Measurements from ENCODE around the gene NBEAL1.
"Not testable (repeated sequence)": the region's sequence is repeated elsewhere in the genome, so short reads cannot be mapped to it uniquely, and the experiment has no call there.

NBEAL1 gene

GRCh38 chr2:203167751-203168150, 153.1 kb downstream of the NBEAL1 start:
- 88% methylated on average over 2 of the region's 5 CpGs for WGBS (ENCODE audit: insufficient coverage)
- ChIA-PET CTCF (no interaction called here), POLR2A (interaction anchor here (0.8 kb wide), 1 partner anchor 10 kb away, joined by 4 read pairs; no protein-coding TSS in a partner anchor)

GRCh38 chr2:203170502-203170901, 155.8 kb downstream of the NBEAL1 start:
- peaks cover 0 to 4% (median under 1%) of the 10 kb centered on the region in 4 experiments for H3K36me3 ChIP-seq (ENCODE audit: control insufficient read depth in 4 of 4, insufficient read depth in 4 of 4, low read length in 3 of 4)
- H3K9me3 ChIP-seq (ENCODE audit: control extremely low read depth in 1 of 5, control insufficient read depth in 4 of 5, insufficient read depth in 2 of 5, low read depth in 1 of 5, low read length in 4 of 5), result no peaks in the 10 kb centered on the region
- no peak overlapping the region for H3K4me3 ChIP-seq (ENCODE audit: control insufficient read depth in 1 of 7, extremely low read depth in 1 of 7, insufficient read depth in 4 of 7, low read depth in 2 of 7, low read length in 6 of 7)
- WGBS (ENCODE audit: insufficient coverage), result 56% methylated on average over 4 of the region's 4 CpGs
- no peak for DNase-seq
- no peaks in the 10 kb centered on the region for H3K27me3 ChIP-seq (replicated peaks in 2 of 5; ENCODE audit: control insufficient read depth in 4 of 5, insufficient read depth in 5 of 5, low read length in 4 of 5)
- no peaks in the 10 kb centered on the region for H3K4me1 ChIP-seq (ENCODE audit: control extremely low read depth in 1 of 4, control insufficient read depth in 4 of 4, insufficient read depth in 4 of 4, low read length in 3 of 4)
- no peak overlapping the region for H3K27ac ChIP-seq (ENCODE audit: insufficient read depth in 1 of 2, low read depth in 1 of 2, low read length in 2 of 2, poor library complexity in 1 of 2, severe bottlenecking in 2 of 2)
- ChIA-PET CTCF (no interaction called here), POLR2A (no interaction called here)

More at GRCh38 chr2:203167751-203168150, 153.1 kb downstream of the NBEAL1 start:
- no peak for DNase-seq
- H3K36me3 ChIP-seq (ENCODE audit: control insufficient read depth in 4 of 4, insufficient read depth in 4 of 4, low read length in 3 of 4), result peaks cover 0 to 4% (median under 1%) of the 10 kb centered on the region in 4 experiments
- no peaks in the 10 kb centered on the region for H3K9me3 ChIP-seq (ENCODE audit: control extremely low read depth in 1 of 5, control insufficient read depth in 4 of 5, insufficient read depth in 2 of 5, low read depth in 1 of 5, low read length in 4 of 5)
- H3K4me1 ChIP-seq (ENCODE audit: control extremely low read depth in 1 of 4, control insufficient read depth in 4 of 4, insufficient read depth in 4 of 4, low read length in 3 of 4), result no peaks in the 10 kb centered on the region
- no peak overlapping the region for H3K27ac ChIP-seq (ENCODE audit: insufficient read depth in 1 of 2, low read depth in 1 of 2, low read length in 2 of 2, poor library complexity in 1 of 2, severe bottlenecking in 2 of 2)
- no peaks in the 10 kb centered on the region for H3K27me3 ChIP-seq (replicated peaks in 2 of 5; ENCODE audit: control insufficient read depth in 4 of 5, insufficient read depth in 5 of 5, low read length in 4 of 5)
- H3K4me3 ChIP-seq (ENCODE audit: control insufficient read depth in 1 of 7, extremely low read depth in 1 of 7, insufficient read depth in 4 of 7, low read depth in 2 of 7, low read length in 6 of 7), result no peak overlapping the region

- CTCF ChIA-PET, result interaction anchor here (0.5 to 0.8 kb wide), 2 partner anchors 967 to 1993 kb away, joined by 3 read pairs; no protein-coding TSS in a partner anchor
- H3K27ac ChIP-seq (ENCODE audit: insufficient read depth in 1 of 2, low read depth in 1 of 2, low read length in 2 of 2, poor library complexity in 1 of 2, severe bottlenecking in 2 of 2), result no peak overlapping the region
- POLR2A ChIA-PET, result interaction anchor here (0.5 kb wide), 1 partner anchor 300 kb away, joined by 7 read pairs; no protein-coding TSS in a partner anchor
- no CpG with 5 or more reads among the region's 1 CpG for WGBS (ENCODE audit: insufficient coverage)
- H3K36me3 ChIP-seq (ENCODE audit: control insufficient read depth in 4 of 4, insufficient read depth in 4 of 4, low read length in 3 of 4), result no peaks in the 10 kb centered on the region
- H3K4me1 ChIP-seq (ENCODE audit: control extremely low read depth in 1 of 4, control insufficient read depth in 4 of 4, insufficient read depth in 4 of 4, low read length in 3 of 4), result no peaks in the 10 kb centered on the region
- no peaks in the 10 kb centered on the region for H3K27me3 ChIP-seq (replicated peaks in 2 of 5; ENCODE audit: control insufficient read depth in 4 of 5, insufficient read depth in 5 of 5, low read length in 4 of 5)
- no peak for DNase-seq
- H3K9me3 ChIP-seq (ENCODE audit: control extremely low read depth in 1 of 5, control insufficient read depth in 4 of 5, insufficient read depth in 2 of 5, low read depth in 1 of 5, low read length in 4 of 5), result no peaks in the 10 kb centered on the region
- H3K4me3 ChIP-seq (ENCODE audit: control insufficient read depth in 1 of 7, extremely low read depth in 1 of 7, insufficient read depth in 4 of 7, low read depth in 2 of 7, low read length in 6 of 7), result no peak overlapping the region
Measured at GRCh38 chr2:203175371-203175770, 160.7 kb downstream of the NBEAL1 start.

- POLR2A ChIA-PET, result interaction anchor here (0.7 kb wide), 1 partner anchor 730 kb away, joined by 3 read pairs; no protein-coding TSS in a partner anchor
- H3K27me3 ChIP-seq (replicated peaks in 2 of 5; ENCODE audit: control insufficient read depth in 4 of 5, insufficient read depth in 5 of 5, low read length in 4 of 5), result no peaks in the 10 kb centered on the region
- DNase-seq, result peak in 2 of 3 donors; percentile 7 to 14
- CTCF ChIA-PET, result no interaction called here
- no peaks in the 10 kb centered on the region for H3K36me3 ChIP-seq (ENCODE audit: control insufficient read depth in 4 of 4, insufficient read depth in 4 of 4, low read length in 3 of 4)
- H3K27ac ChIP-seq (ENCODE audit: insufficient read depth in 1 of 2, low read depth in 1 of 2, low read length in 2 of 2, poor library complexity in 1 of 2, severe bottlenecking in 2 of 2), result no peak overlapping the region
- H3K9me3 ChIP-seq (ENCODE audit: control extremely low read depth in 1 of 5, control insufficient read depth in 4 of 5, insufficient read depth in 2 of 5, low read depth in 1 of 5, low read length in 4 of 5), result no peaks in the 10 kb centered on the region
- no peaks in the 10 kb centered on the region for H3K4me1 ChIP-seq (ENCODE audit: control extremely low read depth in 1 of 4, control insufficient read depth in 4 of 4, insufficient read depth in 4 of 4, low read length in 3 of 4)
- no peak overlapping the region for H3K4me3 ChIP-seq (ENCODE audit: control insufficient read depth in 1 of 7, extremely low read depth in 1 of 7, insufficient read depth in 4 of 7, low read depth in 2 of 7, low read length in 6 of 7)
Measured at GRCh38 chr2:203177361-203177760, 162.7 kb downstream of the NBEAL1 start.

- POLR2A ChIA-PET, result no interaction called here
- H3K4me3 ChIP-seq (ENCODE audit: control insufficient read depth in 1 of 7, extremely low read depth in 1 of 7, insufficient read depth in 4 of 7, low read depth in 2 of 7, low read length in 6 of 7), result no peak overlapping the region
- no CpG with 5 or more reads among the region's 1 CpG for WGBS (ENCODE audit: insufficient coverage)
- CTCF ChIA-PET, result no interaction called here
- peak in 1 of 3 donors; percentile 7 for DNase-seq
- H3K4me1 ChIP-seq (ENCODE audit: control extremely low read depth in 1 of 4, control insufficient read depth in 4 of 4, insufficient read depth in 4 of 4, low read length in 3 of 4), result peaks cover 0 to 8% (median 1%) of the 10 kb centered on the region in 4 experiments
- peaks cover 0 to 3% (median 1%) of the 10 kb centered on the region in 4 experiments for H3K36me3 ChIP-seq (ENCODE audit: control insufficient read depth in 4 of 4, insufficient read depth in 4 of 4, low read length in 3 of 4)
- no peak overlapping the region for H3K27ac ChIP-seq (ENCODE audit: insufficient read depth in 1 of 2, low read depth in 1 of 2, low read length in 2 of 2, poor library complexity in 1 of 2, severe bottlenecking in 2 of 2)
- H3K27me3 ChIP-seq (replicated peaks in 2 of 5; ENCODE audit: control insufficient read depth in 4 of 5, insufficient read depth in 5 of 5, low read length in 4 of 5), result no peaks in the 10 kb centered on the region
- no peaks in the 10 kb centered on the region for H3K9me3 ChIP-seq (ENCODE audit: control extremely low read depth in 1 of 5, control insufficient read depth in 4 of 5, insufficient read depth in 2 of 5, low read depth in 1 of 5, low read length in 4 of 5)
Measured at GRCh38 chr2:203185864-203186263, 171.2 kb downstream of the NBEAL1 start.

- POLR2A ChIA-PET; H3K4me1 ChIP-seq (ENCODE audit: control extremely low read depth in 1 of 4, control insufficient read depth in 4 of 4, insufficient read depth in 4 of 4, low read length in 3 of 4); H3K27ac ChIP-seq (ENCODE audit: insufficient read depth in 1 of 2, low read depth in 1 of 2, low read length in 2 of 2, poor library complexity in 1 of 2, severe bottlenecking in 2 of 2); DNase-seq; H3K9me3 ChIP-seq (ENCODE audit: control extremely low read depth in 1 of 5, control insufficient read depth in 4 of 5, insufficient read depth in 2 of 5, low read depth in 1 of 5, low read length in 4 of 5); H3K27me3 ChIP-seq (replicated peaks in 2 of 5; ENCODE audit: control insufficient read depth in 4 of 5, insufficient read depth in 5 of 5, low read length in 4 of 5); CTCF ChIA-PET; H3K4me3 ChIP-seq (ENCODE audit: control insufficient read depth in 1 of 7, extremely low read depth in 1 of 7, insufficient read depth in 4 of 7, low read depth in 2 of 7, low read length in 6 of 7); H3K36me3 ChIP-seq (ENCODE audit: control insufficient read depth in 4 of 4, insufficient read depth in 4 of 4, low read length in 3 of 4): not testable (repeated sequence)
- WGBS (ENCODE audit: insufficient coverage), result no CpG with 5 or more reads among the region's 17 CpGs
Measured at GRCh38 chr2:203190547-203190946, 175.9 kb downstream of the NBEAL1 start.

GRCh38 chr2:203191026-203191425, 176.4 kb downstream of the NBEAL1 start:
- CTCF ChIA-PET; H3K9me3 ChIP-seq (ENCODE audit: control extremely low read depth in 1 of 5, control insufficient read depth in 4 of 5, insufficient read depth in 2 of 5, low read depth in 1 of 5, low read length in 4 of 5); H3K27ac ChIP-seq (ENCODE audit: insufficient read depth in 1 of 2, low read depth in 1 of 2, low read length in 2 of 2, poor library complexity in 1 of 2, severe bottlenecking in 2 of 2); H3K36me3 ChIP-seq (ENCODE audit: control insufficient read depth in 4 of 4, insufficient read depth in 4 of 4, low read length in 3 of 4); H3K4me1 ChIP-seq (ENCODE audit: control extremely low read depth in 1 of 4, control insufficient read depth in 4 of 4, insufficient read depth in 4 of 4, low read length in 3 of 4); POLR2A ChIA-PET; DNase-seq; H3K27me3 ChIP-seq (replicated peaks in 2 of 5; ENCODE audit: control insufficient read depth in 4 of 5, insufficient read depth in 5 of 5, low read length in 4 of 5); H3K4me3 ChIP-seq (ENCODE audit: control insufficient read depth in 1 of 7, extremely low read depth in 1 of 7, insufficient read depth in 4 of 7, low read depth in 2 of 7, low read length in 6 of 7): not testable (repeated sequence)
- WGBS (ENCODE audit: insufficient coverage), result 100% methylated on average over 2 of the region's 6 CpGs

Data from common myeloid progenitor, CD34-positive (primary cell).